NCI-H1092 treated with DMSO at 0.1 percent for 48 hours (cell line): ENCODE measurements around the gene ECD.
A peak's percentile ranks its signal among the peaks of the same experiment; 100 is the strongest.

Experiments used
- DNase-seq: peaks from one replicate; lab custom pipeline; 2025; lab: John Stamatoyannopoulos, UW

ECD gene

GRCh38 chr10:73096449-73097304 lies 71.1 kb downstream of the ECD start, which contains the start of gene P4HA1:
Gene P4HA1 (minus strand): TSS chr10:73096866. CDS start chr10:73074883, 21,983 bp downstream.
- peak; percentile 95 for DNase-seq

GRCh38 chr10:73096041-73096448 lies 71.8 kb downstream of the ECD start:
- peak; percentile 35 for DNase-seq

DNA sequence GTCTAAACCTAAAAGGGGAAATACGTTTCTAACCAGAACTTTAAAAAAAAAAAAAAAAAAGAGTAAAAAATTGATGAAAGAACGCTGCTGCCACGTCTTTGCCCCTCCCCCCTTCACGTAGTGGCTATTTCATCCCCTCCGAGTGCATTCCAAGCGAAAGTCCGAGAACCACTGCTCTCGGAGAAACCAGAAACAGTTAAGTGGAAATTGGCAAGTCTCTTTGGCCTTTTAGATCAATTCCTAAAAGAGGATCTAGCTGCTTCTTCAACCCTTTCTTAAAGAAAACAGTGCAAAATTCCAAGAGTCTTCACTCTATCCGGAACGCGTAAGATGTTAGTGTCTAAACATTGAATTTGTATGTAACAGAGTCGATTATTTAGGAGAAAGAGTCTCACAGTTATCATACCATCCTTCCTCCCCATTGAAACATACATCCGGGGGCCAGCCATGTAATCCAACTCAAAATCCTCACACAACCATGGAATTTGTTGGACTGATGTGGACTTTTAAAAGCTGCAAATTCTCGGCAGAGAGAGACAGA lies 72.3 kb downstream of the ECD start:
- DNase-seq, result peak; percentile 10

GRCh38 chr10:73094986-73095480 lies 72.8 kb downstream of the ECD start:
- no peak for DNase-seq

DNA sequence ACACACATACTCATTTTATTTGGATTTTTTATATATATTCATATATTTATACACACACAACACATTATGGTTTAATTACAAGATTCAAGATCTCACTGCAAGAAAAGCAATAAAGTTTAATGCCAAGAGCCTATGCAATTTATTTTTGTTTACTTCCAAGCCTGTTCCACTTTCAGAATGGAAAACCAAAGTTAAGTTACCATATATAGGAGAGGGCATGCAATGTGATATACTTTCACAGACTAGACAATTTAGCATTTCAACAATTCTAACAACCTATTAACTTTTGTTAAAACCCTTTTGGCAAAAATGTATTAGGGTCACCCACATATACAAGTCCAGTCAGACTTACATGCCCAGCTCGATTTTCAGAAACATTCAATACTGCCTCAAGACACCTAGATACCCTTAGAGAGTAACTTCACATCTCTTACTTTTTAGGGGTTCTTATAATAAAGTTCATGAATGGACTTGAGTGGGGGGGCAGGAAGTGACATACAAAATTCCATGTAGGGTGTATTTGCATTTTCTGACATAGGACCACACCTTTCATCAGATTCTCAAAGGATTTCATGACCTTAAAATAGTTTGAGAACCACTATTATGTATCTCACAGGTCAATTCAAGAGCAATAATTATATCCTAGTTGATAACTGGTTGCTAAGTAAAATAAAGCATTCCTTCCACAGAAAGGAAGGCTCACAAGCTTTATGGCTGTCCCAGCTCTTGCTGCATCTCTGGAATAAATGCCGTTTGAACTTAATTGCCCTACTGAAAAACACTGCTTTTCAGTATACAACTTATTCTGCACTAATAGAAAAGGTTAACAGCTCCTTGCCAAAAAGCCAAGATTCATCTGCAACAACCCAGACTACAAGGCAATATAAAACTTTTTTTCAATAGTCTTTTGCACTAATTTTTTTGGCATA lies 73.6 kb downstream of the ECD start:
- DNase-seq, result no peak

- DNase-seq, result no peak
Measured at GRCh38 chr10:73092830-73093229, 75.0 kb downstream of the ECD start.

GRCh38 chr10:73088304-73088703 lies 79.5 kb downstream of the ECD start:
- no peak for DNase-seq

- no peak for DNase-seq
Measured at GRCh38 chr10:73086816-73087215, 81.0 kb downstream of the ECD start.

- no peak for DNase-seq
Measured at GRCh38 chr10:73084209-73084608, 83.6 kb downstream of the ECD start.
